Measurements from ENCODE around the gene CCDC117.
A peak's percentile ranks its signal among the peaks of the same experiment; 100 is the strongest.

DNA sequence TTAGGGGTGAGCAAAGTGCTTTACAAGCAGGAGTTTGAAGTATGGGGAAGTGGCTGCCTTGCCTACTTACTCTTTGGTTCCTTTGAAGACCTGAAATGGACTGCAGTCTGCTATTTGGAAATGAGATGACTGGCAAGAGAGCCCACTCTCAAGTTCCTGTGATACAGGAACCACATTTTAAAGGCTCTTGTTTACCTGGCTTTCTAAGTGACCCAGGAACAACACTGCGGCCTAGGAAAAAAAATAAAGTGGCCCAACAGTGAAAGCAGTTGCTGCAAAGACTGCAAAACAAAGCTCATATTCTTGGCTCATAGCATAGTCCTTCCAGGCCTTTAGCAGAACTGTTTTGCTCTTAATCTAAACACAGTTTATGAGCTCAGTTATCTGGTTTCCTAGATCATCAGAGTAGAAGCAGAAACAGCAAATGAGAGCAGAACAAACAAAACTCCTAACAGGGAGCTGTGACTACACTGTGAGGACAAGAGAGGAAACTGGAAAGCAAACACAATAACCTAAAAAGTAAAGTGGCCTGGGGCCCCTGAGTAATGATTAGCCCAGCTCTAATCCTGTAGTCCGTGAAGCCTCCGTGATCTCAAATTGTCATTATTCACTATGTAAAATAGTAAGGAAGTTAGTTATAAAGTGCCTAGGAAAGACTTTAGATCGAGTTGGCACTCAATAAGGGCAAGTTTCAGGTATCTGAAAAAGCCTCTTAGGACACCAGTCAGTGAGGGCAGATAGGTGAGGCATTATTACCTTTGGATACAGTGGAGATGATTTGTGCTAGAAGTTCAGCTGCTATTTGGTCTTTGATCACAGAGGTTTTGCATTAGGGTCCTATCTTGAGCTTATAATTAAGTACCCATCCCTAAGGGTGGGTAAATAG lies 11.5 kb downstream of the CCDC117 start:
- TF ChIP-seq POLR2A (IDR thresholded peaks at IDR 0.05), result no peak
- peak in 2 of 3 donors; percentile 26 to 50 for TF ChIP-seq POLR2AphosphoS5 (IDR thresholded peaks at IDR 0.05)
- TF ChIP-seq, protein P1, sequence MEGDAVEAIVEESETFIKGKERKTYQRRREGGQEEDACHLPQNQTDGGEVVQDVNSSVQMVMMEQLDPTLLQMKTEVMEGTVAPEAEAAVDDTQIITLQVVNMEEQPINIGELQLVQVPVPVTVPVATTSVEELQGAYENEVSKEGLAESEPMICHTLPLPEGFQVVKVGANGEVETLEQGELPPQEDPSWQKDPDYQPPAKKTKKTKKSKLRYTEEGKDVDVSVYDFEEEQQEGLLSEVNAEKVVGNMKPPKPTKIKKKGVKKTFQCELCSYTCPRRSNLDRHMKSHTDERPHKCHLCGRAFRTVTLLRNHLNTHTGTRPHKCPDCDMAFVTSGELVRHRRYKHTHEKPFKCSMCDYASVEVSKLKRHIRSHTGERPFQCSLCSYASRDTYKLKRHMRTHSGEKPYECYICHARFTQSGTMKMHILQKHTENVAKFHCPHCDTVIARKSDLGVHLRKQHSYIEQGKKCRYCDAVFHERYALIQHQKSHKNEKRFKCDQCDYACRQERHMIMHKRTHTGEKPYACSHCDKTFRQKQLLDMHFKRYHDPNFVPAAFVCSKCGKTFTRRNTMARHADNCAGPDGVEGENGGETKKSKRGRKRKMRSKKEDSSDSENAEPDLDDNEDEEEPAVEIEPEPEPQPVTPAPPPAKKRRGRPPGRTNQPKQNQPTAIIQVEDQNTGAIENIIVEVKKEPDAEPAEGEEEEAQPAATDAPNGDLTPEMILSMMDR (IDR thresholded peaks at IDR 0.05), result no peak
